ENCODE results near the gene ATP5PB.

ATP5PB gene

GRCh38 chr1:111448918-111449702, at the start of gene ATP5PB, which contains the start of gene WDR77:
ATP5PB (plus strand) TSS chr1:111449464; CDS start chr1:111449542, 78 bp downstream.
WDR77 (minus strand) TSS chr1:111449256; CDS start chr1:111449169, 87 bp downstream.
- DNase-seq (ENCODE audit: low read depth) = peak; percentile 99

GRCh38 chr1:111399792-111400610, 49.3 kb upstream of the ATP5PB start:
- DNase-seq (ENCODE audit: low read depth) = peak; percentile 46

GRCh38 chr1:111402083-111402482, 47.2 kb upstream of the ATP5PB start:
- no peak for DNase-seq (ENCODE audit: low read depth)

- no peak for DNase-seq (ENCODE audit: low read depth)
Observed at GRCh38 chr1:111404588-111404987, 44.7 kb upstream of the ATP5PB start.

- peak; percentile 11 for DNase-seq (ENCODE audit: low read depth)
Observed at GRCh38 chr1:111406321-111406768, 42.9 kb upstream of the ATP5PB start.

GRCh38 chr1:111407301-111407700, 42.0 kb upstream of the ATP5PB start:
- no peak for DNase-seq (ENCODE audit: low read depth)

GRCh38 chr1:111412839-111413238, 36.4 kb upstream of the ATP5PB start:
- DNase-seq (ENCODE audit: low read depth) = no peak

- no peak for DNase-seq (ENCODE audit: low read depth)
Observed at GRCh38 chr1:111414756-111415155, 34.5 kb upstream of the ATP5PB start.

- no peak for DNase-seq (ENCODE audit: low read depth)
Observed at GRCh38 chr1:111415461-111415860, 33.8 kb upstream of the ATP5PB start.

GRCh38 chr1:111417755-111418154, 31.5 kb upstream of the ATP5PB start:
- peak; percentile 32 for DNase-seq (ENCODE audit: low read depth)

GRCh38 chr1:111419037-111419436, 30.2 kb upstream of the ATP5PB start:
- no peak for DNase-seq (ENCODE audit: low read depth)

- DNase-seq (ENCODE audit: low read depth) = no peak
Observed at GRCh38 chr1:111420377-111420776, 28.9 kb upstream of the ATP5PB start.

GRCh38 chr1:111422546-111423391, 26.5 kb upstream of the ATP5PB start:
- DNase-seq (ENCODE audit: low read depth) = peak; percentile 41

- DNase-seq (ENCODE audit: low read depth) = no peak
Observed at GRCh38 chr1:111424281-111424680, 25.0 kb upstream of the ATP5PB start.

- peak; percentile 66 for DNase-seq (ENCODE audit: low read depth)
Observed at GRCh38 chr1:111436726-111437125, 12.5 kb upstream of the ATP5PB start.

- DNase-seq (ENCODE audit: low read depth) = no peak
Observed at GRCh38 chr1:111439461-111440351, 9.6 kb upstream of the ATP5PB start.

- DNase-seq (ENCODE audit: low read depth) = peak; percentile 14
Observed at GRCh38 chr1:111441573-111442192, 7.6 kb upstream of the ATP5PB start.

- DNase-seq (ENCODE audit: low read depth) = no peak
Observed at GRCh38 chr1:111442457-111442856, 6.8 kb upstream of the ATP5PB start.

- no peak for DNase-seq (ENCODE audit: low read depth)
Observed at GRCh38 chr1:111444031-111444430, 5.2 kb upstream of the ATP5PB start.

- no peak for DNase-seq (ENCODE audit: low read depth)
Observed at GRCh38 chr1:111446546-111446945, 2.7 kb upstream of the ATP5PB start.
